GM12801 (cell line): ENCODE measurements around the gene SLC25A10.

Experiments
- TF ChIP-seq, protein P1 (sequence below): IDR thresholded peaks from one replicate; pipeline ENCODE4 v1.5.1; 2011; ENCODE audit warnings: control low read depth; ENCODE audit not compliant: insufficient read length; ENCODE audit errors: extremely low read depth

The SLC25A10 gene

DNA sequence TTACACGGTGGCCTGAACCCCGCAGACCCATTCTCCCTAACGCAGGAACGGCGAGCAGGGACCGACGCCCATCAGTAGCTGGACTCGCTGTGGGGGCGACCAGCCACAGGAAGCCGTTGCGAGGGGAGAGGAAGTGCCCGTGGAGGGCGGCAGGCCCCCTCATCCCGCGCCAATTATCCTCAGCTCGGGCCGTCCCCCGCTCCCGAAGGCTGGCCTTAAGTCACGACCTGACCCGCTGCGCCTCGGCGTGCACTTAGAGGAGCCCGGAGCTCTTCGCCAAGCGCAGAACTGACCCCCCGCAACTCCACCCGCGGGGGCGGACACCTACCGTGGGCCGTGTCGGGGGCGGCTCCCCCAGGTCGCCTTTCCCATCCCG lies 28.9 kb upstream of the SLC25A10 start:
- TF ChIP-seq, protein P1, sequence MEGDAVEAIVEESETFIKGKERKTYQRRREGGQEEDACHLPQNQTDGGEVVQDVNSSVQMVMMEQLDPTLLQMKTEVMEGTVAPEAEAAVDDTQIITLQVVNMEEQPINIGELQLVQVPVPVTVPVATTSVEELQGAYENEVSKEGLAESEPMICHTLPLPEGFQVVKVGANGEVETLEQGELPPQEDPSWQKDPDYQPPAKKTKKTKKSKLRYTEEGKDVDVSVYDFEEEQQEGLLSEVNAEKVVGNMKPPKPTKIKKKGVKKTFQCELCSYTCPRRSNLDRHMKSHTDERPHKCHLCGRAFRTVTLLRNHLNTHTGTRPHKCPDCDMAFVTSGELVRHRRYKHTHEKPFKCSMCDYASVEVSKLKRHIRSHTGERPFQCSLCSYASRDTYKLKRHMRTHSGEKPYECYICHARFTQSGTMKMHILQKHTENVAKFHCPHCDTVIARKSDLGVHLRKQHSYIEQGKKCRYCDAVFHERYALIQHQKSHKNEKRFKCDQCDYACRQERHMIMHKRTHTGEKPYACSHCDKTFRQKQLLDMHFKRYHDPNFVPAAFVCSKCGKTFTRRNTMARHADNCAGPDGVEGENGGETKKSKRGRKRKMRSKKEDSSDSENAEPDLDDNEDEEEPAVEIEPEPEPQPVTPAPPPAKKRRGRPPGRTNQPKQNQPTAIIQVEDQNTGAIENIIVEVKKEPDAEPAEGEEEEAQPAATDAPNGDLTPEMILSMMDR: no peak

DNA sequence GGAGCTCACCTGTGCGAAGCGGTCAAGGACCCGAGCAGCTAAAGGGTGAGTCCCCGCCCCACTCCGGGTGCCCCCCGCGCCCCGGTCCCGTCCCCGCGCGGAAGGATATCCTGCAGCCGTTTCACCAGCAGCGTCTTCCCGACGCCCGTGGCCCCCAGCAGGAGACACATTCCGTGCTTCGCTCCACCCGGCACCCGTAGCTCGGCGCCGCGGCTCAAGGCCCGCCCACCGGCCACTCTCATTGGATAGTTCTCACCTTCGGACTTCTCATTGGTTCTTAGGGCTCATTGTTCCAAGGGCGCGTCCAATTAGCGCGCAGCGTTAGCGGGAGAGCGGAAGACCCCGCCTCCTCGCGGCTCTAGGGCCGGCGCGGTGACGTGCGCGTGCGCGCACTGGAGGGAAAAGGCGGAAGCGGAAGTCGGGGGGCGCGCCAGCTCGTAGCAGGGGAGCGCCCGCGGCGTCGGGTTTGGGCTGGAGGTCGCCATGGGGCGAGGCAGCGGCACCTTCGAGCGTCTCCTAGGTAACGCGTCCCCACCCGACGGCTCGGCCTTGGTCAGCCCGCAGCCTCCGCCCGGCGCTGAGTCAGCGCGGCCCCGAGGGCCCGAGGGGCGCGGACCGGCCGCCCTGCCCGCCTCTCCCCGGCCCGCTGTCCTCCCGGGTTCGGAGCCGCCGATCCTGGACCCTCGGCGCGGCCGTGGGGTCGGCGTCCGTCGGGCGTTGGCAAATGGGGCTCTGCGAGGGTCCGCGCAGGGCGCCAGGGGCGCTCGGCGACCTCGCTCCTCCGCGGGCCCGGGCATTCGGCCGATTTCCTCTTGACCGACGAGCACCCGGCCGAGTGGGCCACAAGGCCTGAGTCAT lies 28.3 kb upstream of the SLC25A10 start, which contains the start of the genes ARL16 and HGS:
Gene ARL16 (minus strand): TSS at position 214 of the 858 bp plus-strand sequence. CDS start 44 bp downstream, at position 170.
Gene HGS (plus strand): TSS at position 428 of the 858 bp plus-strand sequence. CDS start 56 bp downstream, at position 484.
- TF ChIP-seq, protein P1: no peak

DNA sequence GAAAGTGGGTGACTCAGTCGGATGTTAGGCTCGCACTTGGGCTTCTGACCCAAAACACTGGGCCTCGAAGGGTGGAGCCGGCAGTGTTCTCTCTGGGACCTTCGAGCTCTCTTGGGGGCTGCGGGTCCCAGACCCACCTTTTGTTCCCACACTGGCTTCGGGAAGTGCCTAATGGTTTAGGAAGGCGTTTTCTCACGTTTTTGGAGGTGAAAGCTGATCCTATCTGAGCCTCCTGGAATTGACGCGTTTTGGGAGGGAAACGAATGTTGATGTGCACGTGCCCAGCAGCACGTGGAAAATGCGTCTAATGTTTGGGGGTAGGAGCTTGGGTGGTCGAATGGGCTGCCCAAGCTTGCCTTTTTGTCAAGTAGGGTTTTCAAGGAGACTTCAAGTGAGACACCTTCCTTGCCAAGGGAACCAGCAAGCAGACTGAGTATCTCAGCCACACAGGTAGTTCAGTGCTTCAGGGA lies 27.6 kb upstream of the SLC25A10 start:
- TF ChIP-seq, protein P1: no peak

DNA sequence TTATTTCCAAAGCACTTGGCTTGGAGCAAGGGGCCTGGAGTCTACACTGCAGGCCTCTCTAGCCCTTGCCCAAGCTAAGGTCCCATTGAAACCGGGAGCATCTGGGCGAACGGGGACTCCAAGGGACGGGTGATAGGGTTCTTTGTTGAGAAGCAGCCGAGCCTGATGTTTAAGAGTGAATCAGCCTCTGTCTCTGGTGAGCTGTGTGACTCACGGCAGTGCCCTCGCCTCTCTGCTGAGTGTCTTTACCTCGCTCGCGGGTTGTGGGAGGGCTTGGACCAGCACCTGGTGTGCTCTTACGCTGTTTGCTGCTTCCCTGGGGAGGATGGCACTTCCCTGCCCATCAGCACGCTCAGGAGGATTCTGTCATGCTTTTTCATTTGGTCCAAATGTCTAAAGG lies 27.0 kb upstream of the SLC25A10 start:
- TF ChIP-seq, protein P1: no peak

DNA sequence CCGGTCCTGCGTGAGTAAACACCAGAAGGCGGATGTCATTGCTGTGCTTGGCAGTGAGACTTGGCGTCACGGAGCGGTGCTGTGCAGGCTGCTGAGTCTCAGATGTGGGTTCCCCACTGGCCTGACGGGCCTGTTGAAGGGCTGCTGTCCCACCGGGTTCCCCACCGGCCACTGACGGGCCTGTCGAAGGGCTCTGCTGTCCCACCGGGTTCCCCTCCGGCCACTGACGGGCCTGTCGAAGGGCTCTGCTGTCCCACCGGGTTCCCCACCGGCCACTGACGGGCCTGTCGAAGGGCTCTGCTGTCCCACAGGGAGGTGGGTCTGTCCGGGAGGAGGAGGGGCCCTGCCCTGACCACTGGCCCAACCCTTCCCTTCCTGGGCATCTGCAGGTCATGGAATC lies 25.5 kb upstream of the SLC25A10 start:
- TF ChIP-seq, protein P1: no peak

DNA sequence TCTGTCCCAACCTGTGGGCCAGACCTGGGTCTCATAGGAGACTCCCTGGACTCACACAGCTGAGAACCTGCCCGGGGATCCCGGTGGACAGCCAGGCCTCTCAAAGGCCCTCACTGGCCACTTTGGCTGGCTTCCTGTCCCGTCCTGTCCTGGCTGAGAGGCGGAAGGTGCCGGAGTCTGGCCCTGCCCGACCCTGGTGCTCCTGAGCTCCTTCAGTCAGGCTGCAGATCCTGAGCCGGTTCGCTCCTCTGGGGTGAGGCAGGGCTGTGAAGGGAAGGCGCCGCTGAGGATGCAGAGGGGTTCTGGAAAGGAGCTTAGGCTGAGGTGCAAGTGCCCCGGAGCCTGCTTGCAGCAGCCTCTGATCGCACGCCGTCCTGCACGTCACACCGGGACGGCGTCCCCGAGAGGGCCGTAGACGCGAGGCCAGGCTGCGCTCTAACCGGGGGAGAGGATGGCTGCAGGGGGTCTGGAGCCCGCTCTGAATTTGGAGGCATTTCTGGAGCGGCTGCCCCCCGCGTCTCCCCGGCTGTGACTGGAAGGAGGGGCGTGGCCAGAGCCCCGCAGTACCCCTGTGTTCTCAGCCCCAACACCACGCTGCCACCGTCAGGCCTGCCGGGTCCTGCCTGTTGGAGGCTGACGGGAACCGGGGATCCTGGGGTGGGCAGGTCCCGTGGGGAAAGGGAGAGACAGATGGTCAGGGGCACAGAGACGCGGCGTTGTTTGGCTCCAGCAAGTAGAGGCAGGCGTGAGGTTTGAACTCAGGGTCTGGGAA lies 24.1 kb upstream of the SLC25A10 start:
- TF ChIP-seq, protein P1: no peak

DNA sequence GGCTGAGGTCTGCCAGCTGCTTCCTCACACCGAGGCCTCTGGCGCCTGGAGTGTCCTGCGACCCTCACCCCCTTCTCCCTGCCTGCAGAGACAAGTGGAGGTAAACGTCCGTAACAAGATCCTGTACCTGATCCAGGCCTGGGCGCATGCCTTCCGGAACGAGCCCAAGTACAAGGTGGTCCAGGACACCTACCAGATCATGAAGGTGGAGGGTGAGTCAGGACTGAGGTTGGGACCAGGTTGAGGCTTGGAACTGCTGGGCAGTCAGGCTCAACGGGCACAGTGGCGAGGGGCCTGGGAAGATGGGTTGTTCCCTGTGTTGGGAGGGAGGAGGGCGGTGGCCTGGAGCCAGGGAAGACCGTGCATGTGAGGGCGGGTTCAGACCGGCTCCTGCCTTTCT lies 23.5 kb upstream of the SLC25A10 start:
- TF ChIP-seq, protein P1: no peak
